Right lobe of liver (tissue), 4 donors: ENCODE data around the gene SHC3.

Experiments
- CTCF ChIP-seq, 4 donors: fragments of 200-600 bp in 3 of 4; fragments of 450-650 bp in 1 of 4; IDR thresholded peaks; one replicate each; pipeline versions ENCODE4 v1.5.1 to v1.8.0; 2016 to 2022; ENCODE audit warnings: antibody characterized with exemption in 4 of 4, mild to moderate bottlenecking in 2 of 4
- POLR2A ChIP-seq: fragments of 450-650 bp; IDR thresholded peaks from one replicate; pipeline ENCODE4 v1.6.1; 2017; ENCODE audit warnings: antibody characterized with exemption, mild to moderate bottlenecking
- donor health status: DM: no; HTN: no; CAD: no.
- donor health status: DM: no; HTN: no; CAD: no.
- donor health status: DM: no; HTN: yes; CAD: no.

GRCh38 chr9:89224633-89225032 is 46.0 kb upstream of the SHC3 start:
- TF ChIP-seq POLR2A (no peak), CTCF (IDR thresholded peaks at IDR 0.05) (no peak)
